Embryonic facial prominence (tissue), 1 donor: Measurements from ENCODE around the gene POM121.
"Not testable (repeated sequence)": the region's sequence is repeated elsewhere in the genome, so short reads cannot be mapped to it uniquely, and the experiment has no call there.

Experiments
- DNase-seq: peaks from one replicate; pipeline ENCODE4 v3.0.0-alpha.2; 2016; ENCODE audit errors: extremely low spot score

The POM121 gene

GRCh38 chr7:72924733-72925545 is at the start of gene POM121:
POM121 (plus strand) TSS chr7:72925095; CDS start chr7:72925122, 27 bp downstream.
- DNase-seq, result peak; percentile 52

- peak; percentile 6 for DNase-seq
These were observed 45.7 kb upstream of the POM121 start for GRCh38 chr7:72879079-72879736.

- DNase-seq, result not testable (repeated sequence)
These were observed 45.1 kb upstream of the POM121 start for GRCh38 chr7:72879737-72880215.

- DNase-seq, result not testable (repeated sequence)
These were observed 33.1 kb upstream of the POM121 start for GRCh38 chr7:72891750-72892149.

- DNase-seq, result not testable (repeated sequence)
These were observed 20.2 kb upstream of the POM121 start for GRCh38 chr7:72904740-72905139.

- DNase-seq, result not testable (repeated sequence)
These were observed 16.5 kb upstream of the POM121 start for GRCh38 chr7:72908422-72908821.

- not testable (repeated sequence) for DNase-seq
These were observed 13.5 kb upstream of the POM121 start for GRCh38 chr7:72911395-72911794.

GRCh38 chr7:72913750-72914149 is 11.1 kb upstream of the POM121 start:
- DNase-seq, result not testable (repeated sequence)

- not testable (repeated sequence) for DNase-seq
These were observed 10.0 kb upstream of the POM121 start for GRCh38 chr7:72914756-72915525.

GRCh38 chr7:72919256-72919775 is 5.6 kb upstream of the POM121 start:
- DNase-seq, result no peak

- no peak for DNase-seq
These were observed 536 bp upstream of the POM121 start for GRCh38 chr7:72924386-72924732.

GRCh38 chr7:72925546-72926120 is 738 bp downstream of the POM121 start:
- DNase-seq, result no peak

GRCh38 chr7:72927791-72928190 is 2.9 kb downstream of the POM121 start:
- DNase-seq, result not testable (repeated sequence)

GRCh38 chr7:72928216-72928615 is 3.3 kb downstream of the POM121 start:
- not testable (repeated sequence) for DNase-seq

- DNase-seq, result not testable (repeated sequence)
These were observed 17.3 kb downstream of the POM121 start for GRCh38 chr7:72942022-72942705.

- DNase-seq, result not testable (repeated sequence)
These were observed 18.1 kb downstream of the POM121 start for GRCh38 chr7:72942956-72943355.

GRCh38 chr7:72944937-72945336 is 20.0 kb downstream of the POM121 start:
- not testable (repeated sequence) for DNase-seq

- not testable (repeated sequence) for DNase-seq
These were observed 20.7 kb downstream of the POM121 start for GRCh38 chr7:72945597-72945996.

GRCh38 chr7:72946130-72946745 is 21.3 kb downstream of the POM121 start:
- DNase-seq, result not testable (repeated sequence)

- DNase-seq, result not testable (repeated sequence)
These were observed 23.8 kb downstream of the POM121 start for GRCh38 chr7:72948714-72949113.
